Heart right ventricle (tissue), 16 donors: Measurements from ENCODE around the gene CPT2. TPM values are rescaled to one million over a fixed set of nuclear protein-coding genes. Genes with fewer than 3 reads are reported as not detected.

Source experiments
- ATAC-seq, 8 donors: fragments of 200-7000 bp; cut with Tn5 transposase; one replicate each; pipeline ENCODE4 v1.9.1; 2020; ENCODE audit warnings: mild to moderate bottlenecking in 8 of 8, moderate library complexity in 8 of 8, moderate number of reproducible peaks in 1 of 8
- DNase-seq, 2 donors: peaks; one replicate each; pipeline ENCODE4 v3.0.0-alpha.2; 2020
- H3K27ac ChIP-seq, 10 donors: fragments of 200-600 bp; sonication (generic) in 2 of 10; one replicate each; pipeline versions ENCODE4 v1.5.0 to v1.8.0; 2020 to 2022; ENCODE audit warnings: mild to moderate bottlenecking in 3 of 10
- H3K27me3 ChIP-seq, 7 donors: fragments of 200-600 bp; one replicate each; pipeline ENCODE4 v1.8.0; 2021 to 2022; ENCODE audit warnings: mild to moderate bottlenecking in 2 of 7
- H3K36me3 ChIP-seq, 9 donors: fragments of 200-600 bp; sonication (generic) in 1 of 9; one replicate each; pipeline versions ENCODE4 v1.5.0 to v1.8.0; 2020 to 2022; ENCODE audit warnings: mild to moderate bottlenecking in 2 of 9
- H3K4me1 ChIP-seq, 9 donors: fragments of 200-600 bp; sonication (generic) in 1 of 9; one replicate each; pipeline versions ENCODE4 v1.5.0 to v1.8.0; 2020 to 2022; ENCODE audit warnings: mild to moderate bottlenecking in 4 of 9
- H3K4me3 ChIP-seq, 10 donors: fragments of 200-600 bp; sonication (generic) in 2 of 10; one replicate each; pipeline versions ENCODE4 v1.5.0 to v1.8.0; 2020 to 2022; ENCODE audit warnings: mild to moderate bottlenecking in 7 of 10, moderate library complexity in 2 of 10
- H3K9me3 ChIP-seq, 11 donors: fragments of 200-600 bp in 10 of 11; sonication (generic) in 2 of 11; one replicate each; pipeline versions ENCODE4 v1.5.0 to v1.8.0; 2013 to 2022; ENCODE audit warnings: mild to moderate bottlenecking in 2 of 11, control low read depth in 1 of 11, moderate library complexity in 1 of 11
- WGBS, 2 donors: extraction: QIAGEN DNeasy Blood & Tissue Kit; methylation state at CpG; one replicate each; pipeline ENCODE4 v1.1.7; 2013; ENCODE audit warnings: inconsistent platforms in 1 of 2; 5-methylcytosine and 5-hydroxymethylcytosine counted together
- intact Hi-C, 10 donors: fragments of 100-400 bp; cut with DNase I; formaldehyde crosslinking; loops; one replicate each; pipeline versions ENCODE4 v1.11.1 to v1.14.2; 2022
- polyA plus RNA-seq, 2 donors: library from polyadenylated mRNA; stranded (reverse); fragments of 200-250 nt; gene quantifications; one replicate each; pipeline ENCODE4 v1.2.3, GENCODE V29; 2013
- total RNA-seq, 10 donors: library from RNA; stranded (reverse); fragmentation: NEBNext Ultra II Directional in 3 of 10; extraction: Animal tissue kit (Norgen Biotek cat#: 25700) in 3 of 10; gene quantifications; one replicate each; pipeline versions ENCODE4 v1.2.1 to v1.2.4, GENCODE V29; 2021 to 2023
- TF ChIP-seq, protein P1 (sequence below), 9 donors: fragments of 200-600 bp; sonication (generic) in 2 of 9; IDR thresholded peaks; one replicate each; pipeline versions ENCODE4 v1.5.0 to v1.8.0; 2021 to 2022; ENCODE audit warnings: antibody characterized with exemption in 9 of 9, mild to moderate bottlenecking in 5 of 9, moderate library complexity in 1 of 9
- donor health status: Arrhythmogenic right ventricular cardiomyopathy.
- donor health status: ischemic (EF 13 %, LVEDD 7.1; RV severe dilation, severe dysfunction).
- donor health status: healthy with polysubstance abuse.
- donor health status: DM: no; HTN: yes; CAD: no.
- donor health status: DM: no; HTN: no; CAD: no.
- donor health status: ischemic (EF 25% LVEDD 6.9; RV normal size, moderate dysfunction).
- donor health status: ischemic (EF 25% LVEDD 5.7; RV mildly dilated, moderate dysfunction).
- donor health status: healthy.
- donor health status: DM: yes; HTN: yes; CAD: no.
- donor health status: Ischemic cardiomyopathy.
- donor health status: ischemic (EF 35%, LVEDD 5.7; RV mildly dilated, moderate dysfunction).
- donor health status: nonischemic (EF 11% LVEDD 7.7; RV severe dilation, severe dysfunction).
- donor health status: DM: yes; HTN: yes; CAD: no.
- donor health status: PGD.
- donor health status: ischemic (EF 29% LVEDD 5.4; RV normal size, mild dysfunction).
- donor health status: nonischemic (EF 23%, LVEDD 6.1; RV moderate dilation, normal function).

The CPT2 gene
- total and polyA plus RNA-seq, 12 donors = 10.3 to 48.7 (median 36.8) TPM

DNA sequence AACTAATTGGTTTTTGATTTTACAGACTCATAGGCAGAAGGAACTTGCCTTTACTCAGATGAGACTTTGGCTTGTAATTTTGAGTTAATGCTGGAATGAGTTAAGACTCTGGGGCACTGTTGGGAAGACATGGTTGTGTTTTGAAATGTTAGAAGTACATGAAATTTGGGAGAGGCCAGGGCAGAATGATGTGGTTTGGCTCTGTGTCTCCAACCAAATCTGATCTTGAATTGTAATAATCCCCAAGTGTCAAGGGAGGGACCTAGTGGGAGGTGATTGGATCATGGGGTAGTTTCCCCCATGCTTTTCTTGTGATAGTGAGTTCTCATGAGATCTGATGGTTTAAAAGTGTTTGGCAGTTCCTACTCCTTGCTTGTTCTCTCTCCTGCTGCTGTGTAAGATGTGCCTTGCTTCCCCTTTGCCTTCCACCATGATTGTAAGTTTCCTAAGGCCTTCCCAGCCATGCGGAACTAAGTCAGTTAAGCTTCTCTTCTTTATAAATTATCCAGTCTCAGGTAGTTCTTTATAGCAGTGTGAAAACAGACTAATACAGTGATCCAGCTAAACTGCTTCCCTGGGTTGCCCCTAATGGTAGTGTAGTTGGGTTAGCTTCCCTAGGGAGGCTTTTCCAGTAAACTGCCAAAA is 10.2 kb downstream of the CPT2 start:
- Histone ChIP-seq H3K27me3 (no peaks in the 10 kb centered on the region), H3K27ac (no peak overlapping the region), H3K4me3 (no peak overlapping the region), H3K9me3 (peaks cover 0 to 18% (median 0%) of the 10 kb centered on the region in 11 donors), H3K4me1 (peaks cover 0 to 10% (median 5%) of the 10 kb centered on the region in 9 donors), H3K36me3 (peaks cover 0 to 100% (median 53%) of the 10 kb centered on the region in 9 donors)
- no peak for DNase-seq
- intact Hi-C loops = no loop called here
- 97 to 100% methylated on average over 1 of the region's 1 CpG for WGBS, 2 donors
- TF ChIP-seq, protein P1, sequence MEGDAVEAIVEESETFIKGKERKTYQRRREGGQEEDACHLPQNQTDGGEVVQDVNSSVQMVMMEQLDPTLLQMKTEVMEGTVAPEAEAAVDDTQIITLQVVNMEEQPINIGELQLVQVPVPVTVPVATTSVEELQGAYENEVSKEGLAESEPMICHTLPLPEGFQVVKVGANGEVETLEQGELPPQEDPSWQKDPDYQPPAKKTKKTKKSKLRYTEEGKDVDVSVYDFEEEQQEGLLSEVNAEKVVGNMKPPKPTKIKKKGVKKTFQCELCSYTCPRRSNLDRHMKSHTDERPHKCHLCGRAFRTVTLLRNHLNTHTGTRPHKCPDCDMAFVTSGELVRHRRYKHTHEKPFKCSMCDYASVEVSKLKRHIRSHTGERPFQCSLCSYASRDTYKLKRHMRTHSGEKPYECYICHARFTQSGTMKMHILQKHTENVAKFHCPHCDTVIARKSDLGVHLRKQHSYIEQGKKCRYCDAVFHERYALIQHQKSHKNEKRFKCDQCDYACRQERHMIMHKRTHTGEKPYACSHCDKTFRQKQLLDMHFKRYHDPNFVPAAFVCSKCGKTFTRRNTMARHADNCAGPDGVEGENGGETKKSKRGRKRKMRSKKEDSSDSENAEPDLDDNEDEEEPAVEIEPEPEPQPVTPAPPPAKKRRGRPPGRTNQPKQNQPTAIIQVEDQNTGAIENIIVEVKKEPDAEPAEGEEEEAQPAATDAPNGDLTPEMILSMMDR (IDR thresholded peaks at IDR 0.05) = no peak
- ATAC-seq = no peak

DNA sequence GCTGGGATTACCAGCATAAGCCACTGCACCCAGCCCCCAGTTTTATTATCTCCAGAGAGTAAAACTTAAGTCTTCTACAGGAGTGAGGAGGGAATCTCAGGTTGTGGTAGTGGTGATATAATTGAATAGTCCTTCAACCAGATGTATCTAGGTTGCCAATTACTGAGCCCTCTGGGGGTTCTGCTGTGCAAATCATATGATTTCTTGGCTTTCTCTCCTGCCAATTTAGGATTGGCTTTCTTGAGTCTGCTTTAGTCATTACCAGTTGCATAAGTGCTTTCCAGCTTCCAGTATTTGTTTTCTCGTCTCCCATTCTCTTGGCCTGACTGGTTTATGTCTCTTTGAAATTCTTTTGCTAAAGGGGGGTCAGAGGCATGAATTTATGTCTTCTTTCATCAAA is 11.1 kb downstream of the CPT2 start:
- H3K4me1 ChIP-seq = peaks cover 0 to 10% (median 5%) of the 10 kb centered on the region in 9 donors
- TF ChIP-seq, protein P1 (IDR thresholded peaks at IDR 0.05) = no peak
- DNase-seq (no peak), ATAC-seq (peak in 2 of 8 donors; percentile 22 to 30)
- intact Hi-C loops = no loop called here
- H3K9me3 ChIP-seq = peaks cover 0 to 18% (median 0%) of the 10 kb centered on the region in 11 donors
- no peak overlapping the region for H3K4me3 ChIP-seq
- no peaks in the 10 kb centered on the region for H3K27me3 ChIP-seq
- WGBS, 2 donors = 49 to 60% methylated on average over 1 of the region's 1 CpG
- no peak overlapping the region for H3K27ac ChIP-seq
- H3K36me3 ChIP-seq = peaks cover 0 to 100% (median 49%) of the 10 kb centered on the region in 9 donors

DNA sequence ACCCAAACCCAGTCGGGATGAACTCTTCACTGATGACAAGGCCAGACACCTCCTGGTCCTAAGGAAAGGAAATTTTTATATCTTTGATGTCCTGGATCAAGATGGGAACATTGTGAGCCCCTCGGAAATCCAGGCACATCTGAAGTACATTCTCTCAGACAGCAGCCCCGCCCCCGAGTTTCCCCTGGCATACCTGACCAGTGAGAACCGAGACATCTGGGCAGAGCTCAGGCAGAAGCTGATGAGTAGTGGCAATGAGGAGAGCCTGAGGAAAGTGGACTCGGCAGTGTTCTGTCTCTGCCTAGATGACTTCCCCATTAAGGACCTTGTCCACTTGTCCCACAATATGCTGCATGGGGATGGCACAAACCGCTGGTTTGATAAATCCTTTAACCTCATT is 13.7 kb downstream of the CPT2 start:
- TF ChIP-seq, protein P1 (IDR thresholded peaks at IDR 0.05) = no peak
- Histone ChIP-seq H3K27ac (no peak overlapping the region), H3K4me1 (peaks cover 0 to 10% (median 5%) of the 10 kb centered on the region in 9 donors), H3K36me3 (peaks cover 0 to 100% (median 51%) of the 10 kb centered on the region in 9 donors), H3K9me3 (peaks cover 0 to 15% (median 0%) of the 10 kb centered on the region in 11 donors), H3K27me3 (no peaks in the 10 kb centered on the region), H3K4me3 (no peak overlapping the region)
- 91 to 92% methylated on average over 7 of the region's 7 CpGs for WGBS, 2 donors
- intact Hi-C loops = no loop called here
- no peak for DNase-seq
- ATAC-seq = no peak

DNA sequence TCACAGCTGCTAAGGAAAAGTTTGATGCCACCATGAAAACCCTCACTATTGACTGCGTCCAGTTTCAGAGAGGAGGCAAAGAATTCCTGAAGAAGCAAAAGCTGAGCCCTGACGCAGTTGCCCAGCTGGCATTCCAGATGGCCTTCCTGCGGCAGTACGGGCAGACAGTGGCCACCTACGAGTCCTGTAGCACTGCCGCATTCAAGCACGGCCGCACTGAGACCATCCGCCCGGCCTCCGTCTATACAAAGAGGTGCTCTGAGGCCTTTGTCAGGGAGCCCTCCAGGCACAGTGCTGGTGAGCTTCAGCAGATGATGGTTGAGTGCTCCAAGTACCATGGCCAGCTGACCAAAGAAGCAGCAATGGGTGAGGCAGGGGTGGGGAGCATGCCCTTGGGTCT is 14.3 kb downstream of the CPT2 start:
- no peak for DNase-seq
- Histone ChIP-seq H3K4me1 (peaks cover 0 to 10% (median 5%) of the 10 kb centered on the region in 9 donors), H3K36me3 (peaks cover 0 to 100% (median 57%) of the 10 kb centered on the region in 9 donors), H3K27ac (no peak overlapping the region), H3K4me3 (no peak overlapping the region), H3K27me3 (no peaks in the 10 kb centered on the region), H3K9me3 (peaks cover 0 to 9% (median 0%) of the 10 kb centered on the region in 11 donors)
- no peak for ATAC-seq
- 96 to 97% methylated on average over 11 of the region's 11 CpGs for WGBS, 2 donors
- intact Hi-C loops = no loop called here
- TF ChIP-seq, protein P1 (IDR thresholded peaks at IDR 0.05) = no peak
